Spleen (tissue), 11 donors: ENCODE results near the gene LMF1. TPM values are rescaled to one million over a fixed set of nuclear protein-coding genes. Genes with fewer than 3 reads are reported as not detected.

Experiments
- DNase-seq: peaks from one replicate; pipeline ENCODE4 v3.0.0-alpha.2; 2020
- H3K27ac ChIP-seq, 8 donors: fragments of 200-600 bp; sonication (generic) in 7 of 8; 1 replicate in 4 of 8; 2 replicates in 4 of 8; pipeline versions ENCODE4 v1.5.0 to v1.8.0; 2016 to 2021; ENCODE audit warnings: inconsistent platforms in 4 of 8, mild to moderate bottlenecking in 4 of 8, moderate library complexity in 1 of 8
- H3K27me3 ChIP-seq, 7 donors: fragments of 200-600 bp; sonication (generic) in 6 of 7; replicated peaks in 1 of 7; 1 replicate in 4 of 7; 2 replicates in 3 of 7; pipeline versions ENCODE4 v1.5.0 to v1.8.0; 2016 to 2021; ENCODE audit warnings: inconsistent platforms in 3 of 7, mild to moderate bottlenecking in 1 of 7
- H3K36me3 ChIP-seq, 6 donors: fragments of 200-600 bp; sonication (generic) in 5 of 6; 1 replicate in 4 of 6; 2 replicates in 2 of 6; pipeline versions ENCODE4 v1.5.0 to v1.8.0; 2016 to 2021; ENCODE audit warnings: inconsistent platforms in 2 of 6
- H3K4me1 ChIP-seq, 6 donors: fragments of 200-600 bp; sonication (generic) in 5 of 6; 1 replicate in 3 of 6; 2 replicates in 3 of 6; pipeline versions ENCODE4 v1.5.0 to v1.8.0; 2016 to 2021; ENCODE audit warnings: inconsistent platforms in 3 of 6
- H3K4me3 ChIP-seq, 8 donors: fragments of 200-600 bp; sonication (generic) in 7 of 8; 1 replicate in 4 of 8; 2 replicates in 4 of 8; pipeline versions ENCODE4 v1.5.0 to v1.8.0; 2016 to 2021; ENCODE audit warnings: inconsistent platforms in 4 of 8, mild to moderate bottlenecking in 4 of 8, moderate library complexity in 2 of 8
- H3K9me3 ChIP-seq, 8 donors: fragments of 200-600 bp; sonication (generic) in 7 of 8; 1 replicate in 4 of 8; 2 replicates in 4 of 8; pipeline versions ENCODE4 v1.5.0 to v1.8.0; 2016 to 2021; ENCODE audit warnings: inconsistent platforms in 4 of 8
- POLR2A ChIP-seq, 3 donors: fragments of 450-650 bp; IDR thresholded peaks; one replicate each; pipeline ENCODE4 v1.5.1; 2017; ENCODE audit warnings: antibody characterized with exemption in 3 of 3, mild to moderate bottlenecking in 1 of 3
- POLR2AphosphoS5 ChIP-seq, 3 donors: sonication (generic); formaldehyde crosslinking; IDR thresholded peaks; one replicate each; pipeline ENCODE4 v1.5.1; 2017; ENCODE audit warnings: antibody characterized with exemption in 3 of 3
- WGBS, 5 donors: extraction: QIAGEN DNeasy Blood & Tissue Kit in 3 of 5; methylation state at CpG; one replicate each; pipeline versions ENCODE4 v1.1.5 to v1.1.7; 2013 to 2018; 5-methylcytosine and 5-hydroxymethylcytosine counted together
- intact Hi-C: fragments of 100-400 bp; cut with DNase I; formaldehyde crosslinking; loops from one replicate; pipeline ENCODE4 v1.15.0; 2023; ENCODE audit warnings: low total_unique reads
- polyA plus RNA-seq, 3 donors: library from polyadenylated mRNA; stranded (reverse); fragments of 200-250 nt; gene quantifications; one replicate each; pipeline ENCODE4 v1.2.1, GENCODE V29; 2013
- total RNA-seq, 7 donors: library from RNA; depleted of rRNA in 3 of 7; stranded (reverse); fragments of >200 nt in 3 of 7; fragmentation: NEBNext Ultra II Directional in 4 of 7; extraction: Animal tissue kit (Norgen Biotek cat#: 25700) in 4 of 7; gene quantifications; one replicate each; pipeline versions ENCODE4 v1.1.0 to v1.2.1, GENCODE V29; 2016 to 2021
- TF ChIP-seq, protein P1 (sequence below), 11 experiments: fragments of 200-600 bp in 7 of 11; fragments of 450-650 bp in 4 of 11; sonication (generic) in 4 of 11; IDR thresholded peaks in 8 of 11; conservative IDR thresholded peaks in 3 of 11; 1 replicate in 7 of 11; 2 replicates in 4 of 11; pipeline versions ENCODE4 v1.4.0 to v1.8.0; 2016 to 2021; ENCODE audit warnings: antibody characterized with exemption in 11 of 11, inconsistent platforms in 4 of 11, mild to moderate bottlenecking in 1 of 11
- donor health status: healthy with polysubstance abuse.
- donor health status: DM: no; HTN: no; CAD: no; lungs with moderate emphysema.
- donor health status: DM: no; HTN: no; CAD: no.
- donor health status: Bipolar disorder and iron deficiency.
- donor health status: healthy.
- donor health status: DM: no; HTN: no; CAD: no.
- donor health status: DM: yes; HTN: yes; CAD: no.

Gene LMF1
- total and polyA plus RNA-seq, 10 donors: 10.4 to 57.6 (median 32.5) TPM

DNA sequence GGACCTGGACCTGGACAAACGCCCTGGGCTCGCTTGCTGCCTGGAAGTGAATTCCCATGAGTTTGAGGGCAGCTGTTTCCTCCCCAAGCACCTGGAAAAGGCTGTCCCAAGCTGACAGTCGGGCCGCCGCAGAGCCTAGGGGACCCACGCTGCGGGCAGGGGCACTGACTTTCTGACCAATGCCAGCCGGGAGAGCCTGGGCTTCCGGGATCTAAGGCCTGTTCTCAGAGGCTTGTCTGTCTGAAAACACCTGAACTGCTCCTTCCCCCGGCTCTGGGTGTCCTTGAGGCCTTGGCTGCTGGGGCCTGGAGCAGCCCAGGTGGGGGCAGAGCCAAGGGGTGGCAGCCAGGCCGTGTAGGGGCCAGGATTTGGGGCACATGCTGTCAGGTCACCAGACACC, 72.6 kb downstream of the LMF1 start:
- WGBS, 5 donors: 72 to 95% (median 87%) methylated on average over 10 to 11 of the region's 11 CpGs
- no peaks in the 10 kb centered on the region for H3K4me1 ChIP-seq
- H3K36me3 ChIP-seq: peaks cover 0 to 34% (median 6%) of the 10 kb centered on the region in 6 donors
- no peak overlapping the region for H3K27ac ChIP-seq
- TF ChIP-seq, protein P1, sequence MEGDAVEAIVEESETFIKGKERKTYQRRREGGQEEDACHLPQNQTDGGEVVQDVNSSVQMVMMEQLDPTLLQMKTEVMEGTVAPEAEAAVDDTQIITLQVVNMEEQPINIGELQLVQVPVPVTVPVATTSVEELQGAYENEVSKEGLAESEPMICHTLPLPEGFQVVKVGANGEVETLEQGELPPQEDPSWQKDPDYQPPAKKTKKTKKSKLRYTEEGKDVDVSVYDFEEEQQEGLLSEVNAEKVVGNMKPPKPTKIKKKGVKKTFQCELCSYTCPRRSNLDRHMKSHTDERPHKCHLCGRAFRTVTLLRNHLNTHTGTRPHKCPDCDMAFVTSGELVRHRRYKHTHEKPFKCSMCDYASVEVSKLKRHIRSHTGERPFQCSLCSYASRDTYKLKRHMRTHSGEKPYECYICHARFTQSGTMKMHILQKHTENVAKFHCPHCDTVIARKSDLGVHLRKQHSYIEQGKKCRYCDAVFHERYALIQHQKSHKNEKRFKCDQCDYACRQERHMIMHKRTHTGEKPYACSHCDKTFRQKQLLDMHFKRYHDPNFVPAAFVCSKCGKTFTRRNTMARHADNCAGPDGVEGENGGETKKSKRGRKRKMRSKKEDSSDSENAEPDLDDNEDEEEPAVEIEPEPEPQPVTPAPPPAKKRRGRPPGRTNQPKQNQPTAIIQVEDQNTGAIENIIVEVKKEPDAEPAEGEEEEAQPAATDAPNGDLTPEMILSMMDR (IDR thresholded peaks at IDR 0.05 in 8 of 11, conservative IDR thresholded peaks at IDR 0.05 in 3 of 11): no peak
- no peak for TF ChIP-seq POLR2AphosphoS5 (IDR thresholded peaks at IDR 0.05)
- no peak for TF ChIP-seq POLR2A (IDR thresholded peaks at IDR 0.05)
- H3K27me3 ChIP-seq: no peaks in the 10 kb centered on the region
- DNase-seq: no peak
- no peak overlapping the region for H3K4me3 ChIP-seq
- intact Hi-C loops: no loop called here
- no peaks in the 10 kb centered on the region for H3K9me3 ChIP-seq

DNA sequence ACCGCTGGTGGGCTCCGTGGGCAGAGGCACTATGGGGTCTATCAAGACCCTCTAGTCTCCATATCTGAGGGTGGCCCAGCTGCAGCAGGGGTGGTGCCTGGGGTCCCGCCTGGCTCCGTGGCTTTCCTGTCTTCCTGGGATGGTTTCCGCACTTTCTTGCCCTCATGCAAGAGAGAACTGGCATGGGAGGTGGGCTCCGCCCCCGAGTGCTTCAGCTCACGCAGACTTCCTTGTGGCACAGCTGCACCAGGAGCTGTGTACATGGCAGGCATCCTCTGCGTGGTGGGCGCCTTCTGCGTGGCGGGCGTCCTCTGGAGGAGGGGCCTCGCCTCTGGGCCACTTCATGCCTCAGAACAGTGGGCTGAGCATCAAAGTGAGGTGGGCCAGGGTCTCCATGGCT, 73.1 kb downstream of the LMF1 start:
- intact Hi-C loops: no loop called here
- peaks cover 0 to 39% (median 7%) of the 10 kb centered on the region in 6 donors for H3K36me3 ChIP-seq
- no peaks in the 10 kb centered on the region for H3K9me3 ChIP-seq
- H3K4me1 ChIP-seq: no peaks in the 10 kb centered on the region
- TF ChIP-seq POLR2AphosphoS5 (IDR thresholded peaks at IDR 0.05): no peak
- TF ChIP-seq POLR2A (IDR thresholded peaks at IDR 0.05): no peak
- TF ChIP-seq, protein P1 (IDR thresholded peaks at IDR 0.05 in 8 of 11, conservative IDR thresholded peaks at IDR 0.05 in 3 of 11): no peak
- DNase-seq: no peak
- H3K27ac ChIP-seq: no peak overlapping the region
- WGBS, 5 donors: 70 to 85% (median 77%) methylated on average over 2 to 14 of the region's 14 CpGs
- H3K4me3 ChIP-seq: no peak overlapping the region
- H3K27me3 ChIP-seq: no peaks in the 10 kb centered on the region

DNA sequence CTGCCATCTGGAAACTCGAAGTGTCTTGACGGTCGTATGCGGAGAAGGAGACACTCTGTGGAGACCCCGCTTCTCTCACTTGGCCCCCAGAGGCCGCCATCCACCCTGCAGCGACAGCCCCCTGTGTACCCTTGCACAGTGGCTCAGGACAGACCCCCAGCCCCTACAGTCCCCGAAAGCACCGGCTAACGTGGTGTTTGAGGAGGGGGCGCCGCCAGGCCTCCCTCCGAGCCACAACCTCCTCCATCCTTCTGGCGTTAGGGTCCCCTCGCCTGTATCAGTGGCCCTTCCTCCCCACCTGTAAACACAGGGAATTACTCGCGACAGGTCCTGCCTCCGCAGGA, 73.6 kb downstream of the LMF1 start:
- intact Hi-C loops: no loop called here
- TF ChIP-seq POLR2A (IDR thresholded peaks at IDR 0.05): no peak
- no peak for TF ChIP-seq POLR2AphosphoS5 (IDR thresholded peaks at IDR 0.05)
- TF ChIP-seq, protein P1 (IDR thresholded peaks at IDR 0.05 in 8 of 11, conservative IDR thresholded peaks at IDR 0.05 in 3 of 11): no peak
- Histone ChIP-seq H3K4me1 (no peaks in the 10 kb centered on the region), H3K4me3 (no peak overlapping the region), H3K27me3 (no peaks in the 10 kb centered on the region), H3K36me3 (peaks cover 0 to 45% (median 11%) of the 10 kb centered on the region in 6 donors), H3K9me3 (no peaks in the 10 kb centered on the region), H3K27ac (no peak overlapping the region)
- DNase-seq: no peak
- 90 to 91% (median 90%) methylated on average over 12 to 18 of the region's 18 CpGs for WGBS, 5 donors

DNA sequence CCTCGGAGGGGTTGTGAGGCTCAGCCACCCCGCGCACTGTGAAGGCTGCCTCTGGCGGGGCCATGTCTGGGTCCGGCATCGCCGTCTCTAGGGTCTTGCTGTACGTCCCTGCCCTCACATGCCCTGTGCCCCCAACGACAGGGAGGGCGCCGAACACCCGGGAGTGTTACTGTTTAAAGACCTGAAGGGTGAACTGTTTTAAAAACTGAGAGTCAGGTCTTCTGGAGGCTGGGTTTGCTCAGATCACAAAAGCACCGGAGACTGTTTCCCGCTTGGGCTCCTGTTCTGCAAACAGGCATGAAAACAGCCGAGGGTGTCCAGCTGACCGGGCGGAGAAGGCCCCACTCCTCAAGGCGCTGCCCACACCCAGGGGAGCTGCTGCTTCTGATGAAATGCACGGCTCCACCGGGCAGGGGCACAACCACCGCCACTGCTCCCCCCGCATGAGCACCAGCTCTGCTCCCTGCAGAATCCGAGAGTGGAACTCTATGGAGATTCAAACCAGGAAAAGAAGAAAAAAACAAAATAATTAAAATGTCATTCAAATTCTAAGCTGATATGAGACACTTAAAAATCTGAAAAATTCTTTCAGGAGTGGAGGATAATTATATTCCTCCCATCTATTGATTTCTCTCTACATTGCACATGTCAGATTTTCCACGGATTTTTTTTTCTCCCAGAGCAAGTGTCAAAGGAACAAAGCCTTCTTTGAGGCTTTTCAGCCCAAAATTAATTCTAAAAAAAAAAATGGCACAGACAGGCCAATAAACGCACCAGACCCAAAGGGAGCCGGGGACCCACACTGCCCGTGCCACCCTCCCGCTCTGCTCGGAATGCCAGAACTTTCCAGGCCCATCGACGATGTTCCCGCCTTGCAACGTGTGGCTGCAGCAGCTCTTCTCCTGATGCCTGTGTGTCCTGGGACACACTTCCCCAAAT, 74.3 kb downstream of the LMF1 start:
- no peak for DNase-seq
- WGBS, 5 donors: 88 to 94% (median 92%) methylated on average over 31 to 33 of the region's 33 CpGs
- H3K36me3 ChIP-seq: peaks cover 0 to 50% (median 17%) of the 10 kb centered on the region in 6 donors
- intact Hi-C loops: no loop called here
- no peaks in the 10 kb centered on the region for H3K9me3 ChIP-seq
- TF ChIP-seq, protein P1 (IDR thresholded peaks at IDR 0.05 in 8 of 11, conservative IDR thresholded peaks at IDR 0.05 in 3 of 11): no peak
- no peak for TF ChIP-seq POLR2A (IDR thresholded peaks at IDR 0.05)
- no peak for TF ChIP-seq POLR2AphosphoS5 (IDR thresholded peaks at IDR 0.05)
- no peaks in the 10 kb centered on the region for H3K4me1 ChIP-seq
- H3K27ac ChIP-seq: no peak overlapping the region
- no peaks in the 10 kb centered on the region for H3K27me3 ChIP-seq
- H3K4me3 ChIP-seq: no peak overlapping the region
